D721Med (cell line): Measurements from ENCODE around the gene ISLR2.

ENCODE experiments used
- DNase-seq: peaks from one replicate; pipeline ENCODE4 v3.0.0; 2011; ENCODE audit warnings: low spot score; ENCODE audit not compliant: insufficient read length
- FAIRE-seq: peaks from 2 replicates; lab custom pipeline; 2011; peaks lifted over from hg19 to GRCh38; lab: Jason Lieb, UNC
- TF ChIP-seq, protein P1 (sequence below): IDR thresholded peaks from 2 replicates; pipeline ENCODE4 v1.5.1; 2012; ENCODE audit warnings: mild to moderate bottlenecking, control low read depth; ENCODE audit not compliant: insufficient read depth; ENCODE audit errors: missing control alignments

ISLR2 gene

DNA sequence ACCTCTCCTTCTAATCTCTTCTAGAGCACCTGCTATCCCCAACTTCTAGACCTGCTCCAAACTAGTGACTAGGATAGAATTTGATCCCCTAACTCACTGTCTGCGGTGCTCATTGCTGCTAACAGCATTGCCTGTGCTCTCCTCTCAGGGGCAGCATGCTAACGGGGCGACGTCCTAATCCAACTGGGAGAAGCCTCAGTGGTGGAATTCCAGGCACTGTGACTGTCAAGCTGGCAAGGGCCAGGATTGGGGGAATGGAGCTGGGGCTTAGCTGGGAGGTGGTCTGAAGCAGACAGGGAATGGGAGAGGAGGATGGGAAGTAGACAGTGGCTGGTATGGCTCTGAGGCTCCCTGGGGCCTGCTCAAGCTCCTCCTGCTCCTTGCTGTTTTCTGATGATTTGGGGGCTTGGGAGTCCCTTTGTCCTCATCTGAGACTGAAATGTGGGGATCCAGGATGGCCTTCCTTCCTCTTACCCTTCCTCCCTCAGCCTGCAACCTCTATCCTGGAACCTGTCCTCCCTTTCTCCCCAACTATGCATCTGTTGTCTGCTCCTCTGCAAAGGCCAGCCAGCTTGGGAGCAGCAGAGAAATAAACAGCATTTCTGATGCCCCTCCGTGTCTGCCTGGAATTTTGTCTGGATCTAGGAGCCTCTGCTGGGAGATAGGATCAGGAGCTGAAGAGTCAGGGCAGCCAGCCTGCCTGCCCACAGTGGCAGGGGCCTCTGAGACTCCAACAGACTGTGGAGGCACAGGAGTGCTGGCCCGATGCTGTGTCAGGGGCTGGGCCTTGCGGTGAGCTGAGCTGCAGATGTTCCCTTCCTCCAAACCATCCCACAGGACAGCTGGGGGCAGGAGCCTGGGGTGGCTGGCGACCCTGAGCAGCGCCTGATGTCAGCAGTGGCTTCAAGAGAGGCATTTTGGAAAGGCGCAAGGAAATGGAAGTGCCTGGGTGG is 46.2 kb downstream of the ISLR2 start:
- TF ChIP-seq, protein P1, sequence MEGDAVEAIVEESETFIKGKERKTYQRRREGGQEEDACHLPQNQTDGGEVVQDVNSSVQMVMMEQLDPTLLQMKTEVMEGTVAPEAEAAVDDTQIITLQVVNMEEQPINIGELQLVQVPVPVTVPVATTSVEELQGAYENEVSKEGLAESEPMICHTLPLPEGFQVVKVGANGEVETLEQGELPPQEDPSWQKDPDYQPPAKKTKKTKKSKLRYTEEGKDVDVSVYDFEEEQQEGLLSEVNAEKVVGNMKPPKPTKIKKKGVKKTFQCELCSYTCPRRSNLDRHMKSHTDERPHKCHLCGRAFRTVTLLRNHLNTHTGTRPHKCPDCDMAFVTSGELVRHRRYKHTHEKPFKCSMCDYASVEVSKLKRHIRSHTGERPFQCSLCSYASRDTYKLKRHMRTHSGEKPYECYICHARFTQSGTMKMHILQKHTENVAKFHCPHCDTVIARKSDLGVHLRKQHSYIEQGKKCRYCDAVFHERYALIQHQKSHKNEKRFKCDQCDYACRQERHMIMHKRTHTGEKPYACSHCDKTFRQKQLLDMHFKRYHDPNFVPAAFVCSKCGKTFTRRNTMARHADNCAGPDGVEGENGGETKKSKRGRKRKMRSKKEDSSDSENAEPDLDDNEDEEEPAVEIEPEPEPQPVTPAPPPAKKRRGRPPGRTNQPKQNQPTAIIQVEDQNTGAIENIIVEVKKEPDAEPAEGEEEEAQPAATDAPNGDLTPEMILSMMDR, result peak; percentile 26
- DNase-seq, result no peak
- no peak for FAIRE-seq

DNA sequence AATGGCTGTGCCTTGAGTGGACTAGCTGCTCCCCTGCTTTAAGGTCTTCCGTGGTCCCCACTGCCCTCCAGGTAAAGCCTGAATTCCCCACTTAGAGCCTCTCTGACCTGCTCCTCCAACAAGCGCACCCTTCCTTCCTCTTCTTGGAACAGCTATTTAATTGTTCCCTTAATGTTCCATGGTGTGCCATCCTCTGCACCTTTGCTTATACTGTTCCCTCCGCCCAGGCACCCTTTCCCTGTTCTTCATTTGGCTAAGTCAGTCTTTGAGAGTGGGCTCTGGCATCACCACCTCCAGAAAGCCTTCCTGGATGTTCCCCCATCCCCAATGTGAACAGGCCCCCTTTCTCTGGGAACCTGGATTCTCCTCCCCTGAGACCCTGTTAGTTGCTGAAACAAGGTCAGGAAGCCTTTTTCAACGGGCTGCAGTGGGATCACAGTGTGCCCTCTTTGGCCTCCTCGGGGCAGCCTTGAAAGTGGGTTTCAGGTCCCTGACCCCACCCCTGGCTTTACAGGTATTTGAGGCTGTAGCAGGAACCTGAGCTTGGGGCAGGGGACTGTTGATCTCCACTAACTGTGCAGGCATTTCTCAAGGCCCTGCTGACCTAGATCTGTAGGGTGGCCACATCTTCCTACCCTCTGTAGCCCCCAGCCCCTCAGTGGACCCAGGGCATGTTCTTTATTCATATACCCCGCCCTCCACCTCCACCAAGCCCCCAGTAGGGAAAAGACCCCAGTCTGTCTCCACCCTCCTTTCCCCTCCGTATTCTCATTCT is 48.1 kb downstream of the ISLR2 start:
- FAIRE-seq (no peak), DNase-seq (peak; percentile 6)
- TF ChIP-seq, protein P1, result no peak

DNA sequence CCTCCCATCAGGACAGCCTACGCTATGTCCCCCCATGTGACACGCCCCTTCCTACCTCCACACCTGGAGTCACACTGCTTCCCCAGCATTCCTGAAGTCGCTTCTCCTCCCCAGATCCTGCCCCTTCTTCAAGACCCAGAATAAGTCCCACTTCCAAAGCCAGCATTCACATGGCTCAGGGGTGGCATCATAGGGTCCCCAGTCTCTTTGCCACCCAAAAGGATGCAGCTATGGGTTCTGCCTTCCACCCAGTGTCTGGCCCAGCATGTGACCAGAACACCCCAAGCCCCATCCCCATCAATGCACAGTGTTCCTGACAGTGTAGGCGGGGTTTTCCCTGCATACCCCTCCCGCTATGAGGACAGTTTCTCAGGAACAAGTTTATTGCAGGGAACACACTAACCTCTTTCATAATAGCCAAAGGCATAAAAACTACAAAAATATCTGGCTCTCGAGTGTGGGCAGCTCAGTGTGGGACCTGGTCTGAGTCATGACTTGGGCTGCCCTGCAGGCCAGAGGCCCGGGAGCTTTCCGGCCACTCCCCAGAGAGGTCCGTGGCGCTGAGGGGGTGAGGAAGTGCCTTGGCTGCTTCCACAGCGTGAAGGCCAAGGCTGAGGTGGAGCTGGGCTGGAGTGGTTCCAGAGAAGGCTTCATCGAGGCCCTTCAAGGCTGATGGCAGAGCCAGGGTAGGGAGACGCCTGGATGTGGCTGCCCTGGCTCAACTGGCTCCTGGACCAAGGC is 48.9 kb downstream of the ISLR2 start:
- no peak for FAIRE-seq
- TF ChIP-seq, protein P1, result no peak
- no peak for DNase-seq

DNA sequence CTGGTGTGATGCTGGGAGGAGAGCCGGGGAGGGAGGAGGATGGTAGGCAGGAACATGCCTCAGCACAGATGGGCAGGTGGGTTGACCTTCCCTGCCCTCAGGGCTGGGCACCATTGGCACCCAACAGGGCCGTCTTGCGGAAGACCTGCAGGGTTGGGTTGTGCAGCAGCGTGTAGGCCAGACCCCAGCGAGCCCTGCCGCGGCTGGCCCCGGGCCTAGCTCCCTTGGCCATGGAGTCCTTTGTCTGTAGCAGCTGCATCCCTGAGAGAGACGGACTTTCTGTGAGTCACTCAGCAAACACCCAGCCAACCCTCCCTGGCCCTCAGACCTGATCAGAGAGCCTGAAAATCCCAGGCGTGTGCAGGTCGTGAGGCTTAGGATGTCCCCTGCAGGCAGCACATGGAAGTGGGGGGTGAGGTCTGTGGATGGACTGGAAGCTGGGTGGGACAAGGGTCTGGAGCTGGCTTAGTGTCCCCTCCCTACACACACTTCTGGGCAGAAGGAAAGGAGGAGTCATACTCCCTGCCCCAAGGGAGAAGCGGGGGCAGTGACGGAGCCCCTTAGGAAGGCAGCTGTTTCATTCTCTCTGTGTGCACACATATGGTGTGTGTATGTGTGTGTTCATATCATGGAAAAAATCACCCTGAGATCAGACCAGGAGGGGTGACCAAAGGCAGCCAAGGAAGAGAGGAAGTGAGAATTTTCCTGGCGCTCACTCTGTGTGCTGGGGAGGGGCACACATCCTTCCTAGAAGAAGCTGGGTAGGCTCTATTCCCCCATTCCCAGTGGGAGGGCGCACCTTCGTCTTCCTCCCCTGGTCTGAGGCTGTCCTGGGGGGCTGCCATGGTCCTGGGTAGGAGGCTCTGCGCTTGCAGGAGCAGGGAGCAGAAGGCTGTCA is 49.8 kb downstream of the ISLR2 start:
- DNase-seq, result no peak
- FAIRE-seq, result no peak
- TF ChIP-seq, protein P1, result no peak

DNA sequence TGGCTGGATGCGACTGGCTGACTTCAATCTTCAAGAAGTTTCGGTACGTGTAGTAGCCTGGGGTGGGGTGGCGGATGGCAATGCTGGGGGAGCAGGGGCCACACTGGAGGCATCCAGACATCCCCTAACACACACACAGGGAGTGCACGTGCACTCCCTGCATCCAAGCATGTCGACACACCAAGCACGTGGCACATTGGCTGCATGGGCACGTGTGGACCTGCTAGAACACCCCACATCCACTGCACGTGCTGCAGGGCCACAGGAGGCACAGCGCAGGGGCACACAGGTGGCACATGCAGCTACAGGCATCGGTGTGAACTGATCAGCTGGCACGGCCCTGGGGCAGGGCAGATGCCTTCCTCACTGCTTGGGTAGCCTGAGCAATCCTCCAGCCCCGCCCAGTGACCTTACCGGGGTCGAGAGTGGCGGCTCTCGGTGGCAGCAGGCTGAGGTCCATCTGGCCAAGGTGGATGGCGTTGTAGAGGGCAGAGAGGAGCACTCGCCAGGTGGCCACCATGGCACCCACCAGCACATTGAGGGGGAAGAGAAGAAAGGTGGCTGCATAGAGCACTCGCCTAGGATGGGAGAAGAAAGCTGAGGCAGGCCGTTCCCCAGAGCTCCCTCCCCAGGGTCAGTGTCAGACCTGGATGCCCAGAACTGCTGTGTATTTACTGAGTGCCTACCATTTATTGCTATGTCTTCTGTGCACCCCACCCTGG is 50.7 kb downstream of the ISLR2 start:
- FAIRE-seq, result no peak
- DNase-seq, result no peak
- TF ChIP-seq, protein P1, result no peak
